ENCODE data around the gene CTSD. TPM values are rescaled to one million over a fixed set of nuclear protein-coding genes. Genes with fewer than 3 reads are reported as not detected.

Gene CTSD
- total RNA-seq, 1 experiment from 2014 or later, result 127 TPM

DNA sequence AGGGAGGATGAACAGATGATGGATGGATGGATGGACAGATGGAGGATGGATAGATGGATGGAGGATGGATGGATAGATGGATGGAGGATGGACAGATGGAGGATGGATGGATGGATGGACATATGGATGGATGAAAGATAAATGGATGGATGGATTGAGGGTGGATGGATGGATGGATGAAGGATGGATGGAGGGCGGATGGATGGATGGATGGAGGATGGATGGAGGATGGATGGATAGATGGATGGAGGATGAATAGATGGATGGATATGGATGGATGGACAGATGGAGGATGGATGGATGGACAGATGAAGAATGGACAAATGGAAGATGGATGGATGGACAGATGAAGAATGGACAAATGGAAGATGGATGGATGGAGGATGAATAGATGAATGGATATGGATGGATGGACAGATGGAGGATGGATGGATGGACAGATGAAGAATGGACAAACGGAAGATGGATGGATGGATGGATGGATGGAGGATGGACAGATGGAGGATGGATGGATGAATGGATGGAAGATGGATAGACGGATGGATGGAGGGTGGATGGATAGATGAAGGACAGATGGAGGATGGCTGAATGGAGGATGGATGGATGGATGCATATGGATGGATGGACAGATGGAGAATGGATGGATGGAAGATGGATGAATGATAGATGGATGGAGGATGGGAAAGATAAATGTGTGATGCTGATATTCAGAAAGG, 20.7 kb downstream of the CTSD start:
- ATAC-seq, result no peak
- Histone ChIP-seq H3K27me3 (ENCODE audit: insufficient read depth, low read length) (peaks cover 12% of the 10 kb centered on the region; the same call in 1 of the 2 replicates), H3K4me2 (ENCODE audit: low read length) (no peak overlapping the region), H3K9me3 (ENCODE audit: control insufficient read depth in 1 of 2, insufficient read depth in 1 of 2, low read depth in 1 of 2, low read length in 2 of 2) (no peaks in the 10 kb centered on the region; a peak in 1 of 4 replicates), H4K20me1 (ENCODE audit: insufficient read depth) (no peaks in the 10 kb centered on the region), H3K36me3 (ENCODE audit: control insufficient read depth in 1 of 2, insufficient read depth in 2 of 2, low read length in 2 of 2) (no peaks in the 10 kb centered on the region), H3K9ac (ENCODE audit: low read length) (no peak overlapping the region), H3K27ac (ENCODE audit: low read depth, low read length) (no peak overlapping the region), H2AFZ (ENCODE audit: low read depth, low read length, poor library complexity, severe bottlenecking) (no peak overlapping the region), H3K79me2 (ENCODE audit: insufficient read depth, low read length) (no peaks in the 10 kb centered on the region), H3K4me1 (ENCODE audit: control insufficient read depth in 1 of 2, insufficient read depth in 2 of 2, low read length in 2 of 2) (no peaks in the 10 kb centered on the region), H3K9me2 (ENCODE audit: insufficient read depth) (no peaks in the 10 kb centered on the region), H3K4me3 (replicated peaks in 1 of 2; ENCODE audit: low read depth in 1 of 2, low read length in 2 of 2) (no peak overlapping the region)
- intact Hi-C loops (cut with micrococcal nuclease), result no loop called here
- BruUV-seq (replicated peaks), result no TSS peak
- POLR2A ChIA-PET, result no interaction called here
- TF ChIP-seq EZH2 (IDR thresholded peaks at IDR 0.05), result no peak
- no peak for TF ChIP-seq TCF7L2 (IDR thresholded peaks at IDR 0.05; ENCODE audit: borderline replicate concordance, extremely low read depth, insufficient read depth, insufficient read length)
- TF ChIP-seq CBX3 (IDR thresholded peaks at IDR 0.05; ENCODE audit: low read depth), result no peak
- TF ChIP-seq, protein P1, sequence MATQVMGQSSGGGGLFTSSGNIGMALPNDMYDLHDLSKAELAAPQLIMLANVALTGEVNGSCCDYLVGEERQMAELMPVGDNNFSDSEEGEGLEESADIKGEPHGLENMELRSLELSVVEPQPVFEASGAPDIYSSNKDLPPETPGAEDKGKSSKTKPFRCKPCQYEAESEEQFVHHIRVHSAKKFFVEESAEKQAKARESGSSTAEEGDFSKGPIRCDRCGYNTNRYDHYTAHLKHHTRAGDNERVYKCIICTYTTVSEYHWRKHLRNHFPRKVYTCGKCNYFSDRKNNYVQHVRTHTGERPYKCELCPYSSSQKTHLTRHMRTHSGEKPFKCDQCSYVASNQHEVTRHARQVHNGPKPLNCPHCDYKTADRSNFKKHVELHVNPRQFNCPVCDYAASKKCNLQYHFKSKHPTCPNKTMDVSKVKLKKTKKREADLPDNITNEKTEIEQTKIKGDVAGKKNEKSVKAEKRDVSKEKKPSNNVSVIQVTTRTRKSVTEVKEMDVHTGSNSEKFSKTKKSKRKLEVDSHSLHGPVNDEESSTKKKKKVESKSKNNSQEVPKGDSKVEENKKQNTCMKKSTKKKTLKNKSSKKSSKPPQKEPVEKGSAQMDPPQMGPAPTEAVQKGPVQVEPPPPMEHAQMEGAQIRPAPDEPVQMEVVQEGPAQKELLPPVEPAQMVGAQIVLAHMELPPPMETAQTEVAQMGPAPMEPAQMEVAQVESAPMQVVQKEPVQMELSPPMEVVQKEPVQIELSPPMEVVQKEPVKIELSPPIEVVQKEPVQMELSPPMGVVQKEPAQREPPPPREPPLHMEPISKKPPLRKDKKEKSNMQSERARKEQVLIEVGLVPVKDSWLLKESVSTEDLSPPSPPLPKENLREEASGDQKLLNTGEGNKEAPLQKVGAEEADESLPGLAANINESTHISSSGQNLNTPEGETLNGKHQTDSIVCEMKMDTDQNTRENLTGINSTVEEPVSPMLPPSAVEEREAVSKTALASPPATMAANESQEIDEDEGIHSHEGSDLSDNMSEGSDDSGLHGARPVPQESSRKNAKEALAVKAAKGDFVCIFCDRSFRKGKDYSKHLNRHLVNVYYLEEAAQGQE (IDR thresholded peaks at IDR 0.05; ENCODE audit: low read depth), result no peak
- TF ChIP-seq ZNF274 (IDR thresholded peaks at IDR 0.05; ENCODE audit: low read depth, low read length), result no peak
- no peak for TF ChIP-seq RAD21 (IDR thresholded peaks at IDR 0.05; ENCODE audit: low read depth)
- no peak for TF ChIP-seq SP1 (IDR thresholded peaks at IDR 0.05; ENCODE audit: low read depth)
- TF ChIP-seq EGR1 (IDR thresholded peaks at IDR 0.05; ENCODE audit: low read depth), result no peak
- TF ChIP-seq CEBPB (IDR thresholded peaks at IDR 0.05; ENCODE audit: low read depth), result no peak
- no peak for TF ChIP-seq ELF1 (IDR thresholded peaks at IDR 0.05; ENCODE audit: borderline replicate concordance, low read depth)
- no peak for TF ChIP-seq EZH2phosphoT487 (IDR thresholded peaks at IDR 0.05; ENCODE audit: borderline replicate concordance)
- TF ChIP-seq POLR2AphosphoS5 (IDR thresholded peaks at IDR 0.05; ENCODE audit: low read depth, low read length), result no peak
- RAD21 ChIA-PET (ENCODE audit: low non-redundant PET in 1 of 2, low total read pairs in 2 of 2, uncharacterized antibody in 2 of 2, unreplicated experiment in 2 of 2), result no interaction called here
- CTCF ChIA-PET, result no interaction called here
- DNase-seq (ENCODE audit: low read depth, low spot score), result no peak

All from HCT116 (cell line).